ENCODE measurements around the gene EML6. TPM values are rescaled to one million over a fixed set of nuclear protein-coding genes. Genes with fewer than 3 reads are reported as not detected.
A peak's percentile ranks its signal among the peaks of the same experiment; 100 is the strongest.

EML6 gene
- total and polyA plus RNA-seq, 2 of the 8 experiments (the other 6 are each of a cell fraction or from before 2014, with no cell fraction given) = 1.2 to 1.6 TPM

DNA sequence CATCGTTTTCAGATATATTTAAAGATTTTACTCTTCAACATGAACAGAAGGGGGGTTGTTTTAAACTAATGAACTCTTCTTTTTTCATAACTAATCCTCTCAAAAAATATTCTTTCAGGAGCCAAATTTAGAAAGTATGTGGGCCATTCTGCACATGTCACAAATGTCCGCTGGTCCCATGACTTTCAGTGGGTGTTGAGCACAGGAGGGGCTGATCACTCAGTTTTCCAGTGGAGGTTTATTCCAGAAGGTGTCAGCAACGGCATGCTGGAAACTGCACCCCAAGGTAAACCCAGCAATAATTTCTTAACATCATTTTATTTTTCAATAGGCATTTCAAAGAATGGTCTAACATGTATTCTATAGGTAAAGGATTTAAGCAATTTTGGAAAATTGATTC, 136.0 kb downstream of the EML6 start:
- Histone ChIP-seq H4K8ac (ENCODE audit: extremely low read depth, insufficient read depth, low read length) (no peak overlapping the region), H3K79me2 (ENCODE audit: control insufficient read depth in 1 of 2, insufficient read depth in 2 of 2, low read length in 2 of 2) (no peaks in the 10 kb centered on the region), H3K23ac (ENCODE audit: insufficient read length) (no peak overlapping the region), H3K4me2 (ENCODE audit: insufficient read depth in 1 of 2, low read depth in 2 of 2, low read length in 2 of 2) (no peak overlapping the region), H3K14ac (ENCODE audit: insufficient read length) (no peak overlapping the region), H4K91ac (replicated peaks; ENCODE audit: insufficient read length, low read length) (no peak overlapping the region), H3K4ac (replicated peaks; ENCODE audit: insufficient read length, low read depth, low read length) (no peak overlapping the region), H2BK120ac (replicated peaks; ENCODE audit: low read depth, low read length) (no peak overlapping the region), H2AK5ac (ENCODE audit: low read depth, low read length) (no peak overlapping the region), H3K18ac (ENCODE audit: extremely low read depth, low read length) (no peak overlapping the region), H4K5ac (ENCODE audit: insufficient read length, low read depth, low read length) (no peak overlapping the region), H3K9me3 (ENCODE audit: insufficient read depth in 2 of 2, low read depth in 1 of 2, low read length in 1 of 2) (no peaks in the 10 kb centered on the region), H3K27ac (ENCODE audit: low read depth, low read length) (no peak overlapping the region), H2AFZ (ENCODE audit: low read length) (no peak overlapping the region), H3K4me3 (ENCODE audit: extremely low read depth in 1 of 4, insufficient read depth in 2 of 4, low read depth in 3 of 4, low read length in 4 of 4) (no peak overlapping the region), H3K56ac (replicated peaks; ENCODE audit: insufficient read length, low read depth, low read length) (no peak overlapping the region), H2BK5ac (ENCODE audit: low read depth, low read length) (no peak overlapping the region), H2BK20ac (ENCODE audit: low read length) (no peak overlapping the region), H3K27me3 (replicated peaks in 1 of 4; ENCODE audit: control insufficient read depth in 3 of 4, extremely low read depth in 1 of 4, insufficient read depth in 3 of 4, low read length in 3 of 4) (no peaks in the 10 kb centered on the region), H3K79me1 (ENCODE audit: low read depth, low read length) (no peaks in the 10 kb centered on the region), H2BK12ac (ENCODE audit: low read depth, low read length) (no peak overlapping the region), H3K9ac (replicated peaks in 1 of 4; ENCODE audit: extremely low read depth in 1 of 4, low read depth in 3 of 4, low read length in 3 of 4) (no peak overlapping the region), H3K36me3 (ENCODE audit: control insufficient read depth in 2 of 4, insufficient read depth in 4 of 4, low read length in 3 of 4) (no peaks in the 10 kb centered on the region), H2BK15ac (ENCODE audit: low read length) (no peak overlapping the region), H3K23me2 (ENCODE audit: low read depth, low read length) (no peaks in the 10 kb centered on the region), H4K20me1 (replicated peaks in 1 of 2; ENCODE audit: control insufficient read depth in 1 of 2, insufficient read depth in 2 of 2, low read length in 2 of 2) (no peaks in the 10 kb centered on the region), H3K4me1 (replicated peaks in 1 of 4; ENCODE audit: control insufficient read depth in 3 of 4, insufficient read depth in 4 of 4, low read length in 3 of 4) (peaks cover 0 to 2% (median 1%) of the 10 kb centered on the region in 4 experiments; a peak in 1 of 7 replicates)
- no peak for FAIRE-seq
- ChIA-PET POLR2A (ENCODE audit: partially characterized antibody) (no interaction called here), CTCF (ENCODE audit: partially characterized antibody) (interaction anchor here (1.1 kb wide), 1 partner anchor 96 kb away, joined by 3 read pairs; no protein-coding TSS in a partner anchor)
- 87% methylated on average over 3 of the region's 3 CpGs; no CpG with 5 or more reads in 1 of the 2 experiments for WGBS, 2 experiments (ENCODE audit: extremely low coverage in 1 of 2, insufficient coverage in 1 of 2, insufficient read length in 1 of 2, insufficient replicate concordance in 2 of 2, low coverage in 1 of 2, low lambda C conversion rate in 2 of 2, missing lambda C conversion rate in 1 of 2)
- TF ChIP-seq TAF1 (IDR thresholded peaks at IDR 0.05; ENCODE audit: low read depth, low read length) = no peak
- TF ChIP-seq RAD21 (IDR thresholded peaks at IDR 0.05 in 1 of 2, conservative IDR thresholded peaks at IDR 0.05 in 1 of 2; ENCODE audit: low read depth in 2 of 2, low read length in 2 of 2) = peak; percentile 26 to 42
- DNase-seq (ENCODE audit: low read depth in 1 of 2, low spot score in 2 of 2) = no peak
